ENCODE data around the gene TXNDC11.

The TXNDC11 gene

GRCh38 chr16:11650641-11651591, 91.7 kb downstream of the TXNDC11 start:
- no peak for DNase-seq

DNA sequence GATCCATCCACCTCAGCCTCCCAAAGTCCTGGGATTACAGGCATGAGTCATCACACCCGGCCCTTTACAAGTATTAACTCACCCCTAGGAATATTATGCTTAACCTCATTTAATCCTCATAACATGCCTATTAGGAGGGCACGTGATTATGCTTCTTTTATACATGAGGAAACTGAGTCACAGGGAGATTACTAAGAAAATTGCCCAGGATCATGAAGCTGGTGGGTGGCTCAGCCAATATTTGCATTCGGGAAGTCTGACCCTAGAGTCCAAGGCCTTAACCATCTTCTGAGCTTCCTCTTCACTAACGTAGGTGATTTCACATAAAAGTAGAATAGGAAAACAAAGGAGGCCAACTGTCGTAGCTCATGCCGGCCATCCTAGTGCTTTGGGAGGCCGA, 93.4 kb downstream of the TXNDC11 start:
- no peak for DNase-seq

- no peak for DNase-seq
Measured at GRCh38 chr16:11642765-11643116, 99.9 kb downstream of the TXNDC11 start.

DNA sequence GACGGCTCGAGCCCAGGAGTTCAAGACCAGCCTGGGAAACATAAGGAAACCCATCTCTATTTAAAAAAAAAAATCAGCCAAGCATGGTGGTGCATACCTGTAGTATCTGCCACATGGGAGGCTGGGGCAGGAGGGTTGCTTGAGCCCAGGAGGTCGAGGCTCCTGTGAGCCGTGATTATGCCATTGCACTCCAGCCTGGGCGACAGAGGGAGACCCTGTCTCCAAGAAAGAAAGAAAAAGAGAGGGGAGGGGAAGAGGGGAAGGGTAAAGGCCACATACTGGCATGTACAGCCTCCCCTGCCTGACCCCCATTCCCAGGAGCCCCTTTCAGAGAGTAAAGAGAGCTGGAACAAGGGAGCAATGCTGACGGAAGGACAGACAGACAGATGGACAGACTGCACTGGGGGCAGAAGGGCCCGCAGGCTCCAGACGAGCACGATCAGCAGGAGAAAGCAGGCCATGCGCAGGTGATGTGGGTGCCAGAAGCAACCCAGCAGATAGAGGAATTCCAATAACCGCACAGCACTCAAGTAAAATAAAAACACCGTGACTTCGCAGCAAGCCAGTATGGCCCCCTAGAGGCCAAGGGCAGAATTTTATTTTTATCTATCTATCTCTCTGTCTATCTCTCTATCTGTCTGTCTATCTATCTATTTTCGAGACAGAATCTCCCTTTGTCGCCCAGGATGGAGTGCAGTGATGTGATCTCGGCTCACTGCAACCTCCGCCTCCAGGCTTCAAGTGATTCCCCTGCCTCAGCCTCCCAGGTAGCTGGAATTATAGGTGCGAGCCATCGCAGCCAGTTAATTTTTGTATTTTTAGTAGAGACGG, 101.5 kb downstream of the TXNDC11 start:
- DNase-seq = no peak

GRCh38 chr16:11639925-11640899, 102.4 kb downstream of the TXNDC11 start:
- DNase-seq = no peak

- no peak for DNase-seq
Measured at GRCh38 chr16:11639008-11639562, 103.6 kb downstream of the TXNDC11 start.

DNA sequence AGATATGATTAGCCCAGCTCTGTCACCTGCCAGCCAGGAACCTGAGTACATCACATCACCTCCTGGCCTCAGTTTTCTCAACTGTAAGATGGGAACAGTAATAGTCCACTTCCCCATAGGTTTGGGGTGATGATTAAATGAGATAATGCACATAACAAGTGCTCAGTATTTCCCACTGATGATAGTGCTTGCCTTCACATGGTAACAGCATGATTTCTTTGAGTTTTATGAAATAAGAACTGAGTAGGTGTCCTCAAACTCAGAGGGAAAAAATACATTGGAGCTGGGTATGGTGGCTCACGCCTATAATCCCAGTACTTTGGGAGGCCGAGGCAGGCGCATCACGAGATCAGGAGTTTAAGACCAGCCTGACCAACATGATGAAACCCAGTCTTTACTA, 104.5 kb downstream of the TXNDC11 start:
- no peak for DNase-seq

DNA sequence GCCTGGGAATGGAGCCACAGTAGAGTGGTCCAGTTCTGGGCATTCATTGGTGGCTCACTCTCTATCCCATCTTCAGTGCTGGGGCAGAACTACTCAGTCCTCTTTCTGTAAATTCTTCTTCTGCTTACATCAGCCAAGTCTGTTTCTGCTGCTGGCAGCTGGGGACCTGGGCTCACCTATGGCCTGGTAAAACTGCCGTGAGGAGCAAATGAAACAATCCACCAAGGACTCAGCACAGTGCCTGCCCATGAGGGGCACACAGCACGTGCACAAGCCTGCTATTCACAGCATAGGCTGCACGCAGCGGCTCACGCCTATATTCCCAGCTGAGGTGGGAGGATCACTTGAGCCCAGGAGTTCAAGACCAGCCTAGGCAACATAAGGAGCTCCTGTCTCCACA, 105.3 kb downstream of the TXNDC11 start:
- DNase-seq = no peak

GRCh38 chr16:11636172-11636721, 106.4 kb downstream of the TXNDC11 start:
- peak; percentile 11 for DNase-seq

DNA sequence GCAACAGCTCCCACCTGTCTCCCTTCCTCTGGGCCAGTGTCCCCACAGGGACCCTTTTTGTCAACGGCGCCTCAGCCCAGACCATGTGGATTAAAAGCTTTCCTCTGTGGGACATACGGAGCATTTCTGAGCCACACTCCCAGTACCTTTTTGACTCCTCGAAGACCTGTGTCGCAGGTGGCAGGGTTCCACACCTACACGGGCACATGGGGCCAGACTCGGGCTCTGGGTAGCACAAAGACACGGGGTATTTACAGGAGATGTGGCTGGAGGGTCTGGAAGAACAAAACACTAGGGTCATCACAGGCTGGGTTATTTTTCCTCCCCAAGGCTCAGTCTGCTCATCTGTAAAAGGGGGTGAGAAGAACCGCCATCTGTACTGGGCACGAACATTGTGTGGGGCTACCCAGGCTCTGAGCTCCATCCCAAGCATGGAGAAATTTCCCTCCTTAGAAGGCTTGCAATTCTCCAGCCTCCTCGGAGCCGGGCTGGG, 106.9 kb downstream of the TXNDC11 start:
- DNase-seq = no peak

DNA sequence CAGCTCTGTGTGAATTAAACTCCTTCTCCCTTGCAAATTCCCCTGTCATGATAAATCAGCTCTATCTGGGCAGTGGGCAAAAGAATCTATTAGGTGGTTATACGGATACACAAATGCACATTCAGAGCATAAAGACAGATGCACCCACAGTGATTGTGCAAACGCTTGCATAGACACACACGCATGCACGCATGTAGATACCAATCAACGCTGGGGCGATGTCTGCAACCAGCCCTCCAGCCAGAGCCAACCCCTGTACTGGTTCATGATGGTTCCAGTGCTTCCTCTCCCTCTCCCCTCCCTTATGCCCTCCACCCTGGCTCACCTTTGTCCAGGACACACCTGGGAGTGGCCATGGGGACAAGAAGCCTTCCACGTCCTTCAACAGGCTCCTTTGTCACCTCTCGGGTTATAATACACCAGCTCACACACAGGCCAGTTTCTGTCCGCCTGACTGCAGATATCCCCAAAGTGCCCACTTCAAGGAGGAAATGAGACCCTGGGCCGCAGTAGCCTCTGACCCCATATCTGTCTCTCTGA, 107.5 kb downstream of the TXNDC11 start:
- no peak for DNase-seq

GRCh38 chr16:11634312-11634711, 108.3 kb downstream of the TXNDC11 start:
- no peak for DNase-seq

GRCh38 chr16:11633113-11633512, 109.5 kb downstream of the TXNDC11 start:
- no peak for DNase-seq

DNA sequence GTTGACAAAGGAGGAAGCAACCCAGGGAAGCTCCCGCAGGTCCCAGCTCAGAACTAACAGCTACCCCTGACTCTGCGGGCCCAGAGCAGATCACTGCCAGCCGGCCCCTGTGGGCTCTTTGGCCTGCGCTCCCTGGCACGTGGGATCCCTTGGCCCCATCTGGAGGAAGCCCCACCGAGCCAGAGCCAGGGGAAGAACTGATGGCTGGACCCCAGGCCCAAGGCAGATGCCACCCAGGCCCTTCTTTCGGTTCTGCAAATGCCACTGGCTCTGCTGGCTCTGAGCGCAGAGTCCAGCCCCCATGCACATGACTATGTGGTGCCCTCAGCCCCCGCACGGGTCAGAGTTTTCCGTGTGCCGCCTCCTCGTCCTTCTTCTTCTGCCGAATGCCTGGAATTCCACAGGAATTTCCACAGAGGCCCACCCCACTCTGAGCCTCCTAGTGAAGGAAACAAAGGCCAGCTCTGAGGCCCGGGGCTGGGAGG, 110.2 kb downstream of the TXNDC11 start:
- DNase-seq = no peak

DNA sequence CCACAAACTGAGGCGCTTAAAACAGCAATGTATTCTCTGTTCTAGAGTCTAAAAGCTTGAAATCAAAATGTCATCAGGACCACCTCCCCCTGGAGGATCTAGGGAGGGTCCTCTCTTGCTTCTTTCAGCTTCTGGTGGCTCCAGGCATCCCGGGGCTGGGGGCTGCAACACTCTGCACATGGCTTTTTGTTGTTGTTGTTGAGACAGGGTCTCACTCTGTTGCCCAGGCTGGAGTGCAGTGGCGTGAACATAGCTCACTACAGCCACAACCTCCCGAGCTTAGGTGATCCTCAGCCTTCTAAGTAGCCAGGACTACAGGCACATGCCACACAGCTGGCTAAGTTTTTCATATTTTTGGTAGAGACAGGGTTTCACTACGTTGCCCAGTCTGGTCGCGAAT, 111.4 kb downstream of the TXNDC11 start:
- DNase-seq = no peak

DNA sequence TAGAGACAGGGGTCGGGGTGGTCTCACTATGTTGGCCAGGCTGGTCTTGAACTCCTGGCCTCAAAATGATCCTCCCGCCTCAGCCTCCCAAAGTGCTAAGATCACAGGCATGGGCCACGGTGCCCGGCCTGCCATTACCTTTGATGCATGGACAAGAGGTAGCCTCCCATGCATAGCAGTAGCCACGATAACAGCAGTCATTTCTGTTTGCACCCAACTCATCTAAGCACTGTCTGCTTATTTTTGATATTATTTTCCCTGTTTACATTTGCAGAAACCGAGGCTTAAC, 111.9 kb downstream of the TXNDC11 start:
- DNase-seq = no peak

GRCh38 chr16:11630046-11630767, 112.5 kb downstream of the TXNDC11 start:
- DNase-seq = no peak

All from NCI-H2081 treated with DMSO at 0.1 percent for 48 hours (cell line).